Superior temporal gyrus (tissue), 1 donor: ENCODE measurements around the gene NUP210.
"Not testable (repeated sequence)": the region's sequence is repeated elsewhere in the genome, so short reads cannot be mapped to it uniquely, and the experiment has no call there.

Experiments
- DNase-seq: peaks from one replicate; pipeline ENCODE4 v3.0.0-alpha.2; 2016; ENCODE audit errors: extremely low spot score

Gene NUP210

GRCh38 chr3:13406190-13406589 lies 13.9 kb downstream of the NUP210 start:
- DNase-seq = no peak

GRCh38 chr3:13405614-13406013 lies 14.5 kb downstream of the NUP210 start:
- DNase-seq = no peak

GRCh38 chr3:13404626-13405452 lies 15.3 kb downstream of the NUP210 start:
- DNase-seq = no peak

GRCh38 chr3:13403847-13404246 lies 16.3 kb downstream of the NUP210 start:
- DNase-seq = no peak

- no peak for DNase-seq
Measured at GRCh38 chr3:13403213-13403819, 16.8 kb downstream of the NUP210 start.

- DNase-seq = no peak
Measured at GRCh38 chr3:13401149-13401548, 19.0 kb downstream of the NUP210 start.

GRCh38 chr3:13400114-13400673 lies 19.9 kb downstream of the NUP210 start:
- no peak for DNase-seq

GRCh38 chr3:13399603-13400002 lies 20.5 kb downstream of the NUP210 start:
- DNase-seq = no peak

- no peak for DNase-seq
Measured at GRCh38 chr3:13397316-13397715, 22.8 kb downstream of the NUP210 start.

GRCh38 chr3:13394363-13394762 lies 25.8 kb downstream of the NUP210 start:
- no peak for DNase-seq

- DNase-seq = no peak
Measured at GRCh38 chr3:13393427-13394360, 26.4 kb downstream of the NUP210 start.

GRCh38 chr3:13391308-13391707 lies 28.8 kb downstream of the NUP210 start:
- no peak for DNase-seq

GRCh38 chr3:13389378-13389777 lies 30.7 kb downstream of the NUP210 start:
- no peak for DNase-seq

- no peak for DNase-seq
Measured at GRCh38 chr3:13388816-13389215, 31.3 kb downstream of the NUP210 start.

GRCh38 chr3:13385373-13385965 lies 34.7 kb downstream of the NUP210 start:
- peak; percentile 82 for DNase-seq

- no peak for DNase-seq
Measured at GRCh38 chr3:13380971-13381370, 39.2 kb downstream of the NUP210 start.

- DNase-seq = peak; percentile 67
Measured at GRCh38 chr3:13379201-13379830, 40.8 kb downstream of the NUP210 start.

GRCh38 chr3:13378155-13378554 lies 42.0 kb downstream of the NUP210 start:
- no peak for DNase-seq

GRCh38 chr3:13377741-13378140 lies 42.4 kb downstream of the NUP210 start:
- not testable (repeated sequence) for DNase-seq

- DNase-seq = no peak
Measured at GRCh38 chr3:13377021-13377420, 43.1 kb downstream of the NUP210 start.

- DNase-seq = no peak
Measured at GRCh38 chr3:13376091-13376490, 44.0 kb downstream of the NUP210 start.
